GM12874 (cell line): ENCODE measurements around the gene TMCO4.

Experiments
- CTCF ChIP-seq: IDR thresholded peaks from 2 replicates; pipeline ENCODE4 v1.5.1; 2011; ENCODE audit warnings: low read depth, mild to moderate bottlenecking, control low read depth, low read length, moderate library complexity; ENCODE audit not compliant: insufficient read depth

Gene TMCO4

GRCh38 chr1:19683351-19683750 is 116.4 kb downstream of the TMCO4 start:
- no peak for TF ChIP-seq CTCF

DNA sequence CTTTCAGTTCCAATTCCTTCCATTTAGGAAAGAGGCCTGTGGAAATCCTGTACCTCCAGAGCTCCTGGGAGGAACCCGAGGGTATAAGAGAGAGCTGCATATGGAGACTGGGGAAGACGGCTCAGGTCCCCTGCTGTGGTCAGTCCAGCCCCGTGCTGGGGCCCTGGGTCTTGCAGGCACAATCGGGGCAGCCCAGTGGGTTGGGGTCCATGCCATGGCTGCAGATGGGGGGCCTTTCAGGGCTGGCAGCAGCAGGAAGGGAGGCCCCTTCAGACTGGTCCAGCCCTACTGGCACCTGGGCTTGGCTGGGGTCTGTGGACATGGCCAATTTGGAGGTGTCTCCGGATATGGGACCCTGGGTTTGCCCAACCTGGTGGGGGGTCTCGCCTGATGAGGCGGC is 116.8 kb downstream of the TMCO4 start:
- TF ChIP-seq CTCF, result no peak

GRCh38 chr1:19682257-19682656 is 117.5 kb downstream of the TMCO4 start:
- TF ChIP-seq CTCF, result no peak

DNA sequence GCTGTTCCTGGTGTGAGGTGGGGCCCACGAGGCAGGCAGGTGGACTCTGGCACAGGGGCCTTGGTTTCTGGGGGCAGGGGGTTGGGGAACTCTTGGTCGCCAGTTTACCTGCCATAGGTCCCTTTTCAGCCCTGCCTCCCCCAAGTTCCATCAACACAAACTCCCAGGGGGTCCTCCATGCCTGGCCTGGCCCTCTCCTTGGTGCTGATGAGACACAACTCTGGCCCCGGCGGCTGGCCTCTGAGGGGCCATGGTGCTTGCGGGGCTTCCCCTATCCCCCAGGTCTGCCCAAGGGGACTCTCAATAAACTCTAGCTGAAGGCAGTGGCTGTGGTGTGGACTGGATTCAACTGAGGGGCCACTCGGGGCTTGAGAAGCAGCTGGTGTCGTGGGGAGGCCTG is 119.1 kb downstream of the TMCO4 start:
- no peak for TF ChIP-seq CTCF

DNA sequence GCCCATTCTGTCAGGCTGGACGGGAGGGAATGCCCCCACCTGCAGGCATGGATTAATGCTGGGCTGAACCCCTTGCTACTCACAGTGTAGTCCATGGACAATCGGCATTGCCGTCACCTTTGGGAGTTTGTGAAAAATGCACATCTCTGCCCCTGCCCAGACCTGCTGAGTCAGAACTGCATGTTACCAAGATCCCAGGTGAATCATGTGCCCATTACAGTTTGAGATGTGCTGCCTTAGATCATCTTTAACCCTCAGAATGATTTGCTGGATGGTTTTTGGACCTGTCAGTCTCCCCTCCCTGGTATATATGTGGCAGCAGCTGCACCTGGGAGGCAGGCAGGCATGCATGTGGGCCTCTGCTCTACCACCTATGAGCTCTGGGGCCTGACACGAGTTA is 120.0 kb downstream of the TMCO4 start:
- no peak for TF ChIP-seq CTCF

DNA sequence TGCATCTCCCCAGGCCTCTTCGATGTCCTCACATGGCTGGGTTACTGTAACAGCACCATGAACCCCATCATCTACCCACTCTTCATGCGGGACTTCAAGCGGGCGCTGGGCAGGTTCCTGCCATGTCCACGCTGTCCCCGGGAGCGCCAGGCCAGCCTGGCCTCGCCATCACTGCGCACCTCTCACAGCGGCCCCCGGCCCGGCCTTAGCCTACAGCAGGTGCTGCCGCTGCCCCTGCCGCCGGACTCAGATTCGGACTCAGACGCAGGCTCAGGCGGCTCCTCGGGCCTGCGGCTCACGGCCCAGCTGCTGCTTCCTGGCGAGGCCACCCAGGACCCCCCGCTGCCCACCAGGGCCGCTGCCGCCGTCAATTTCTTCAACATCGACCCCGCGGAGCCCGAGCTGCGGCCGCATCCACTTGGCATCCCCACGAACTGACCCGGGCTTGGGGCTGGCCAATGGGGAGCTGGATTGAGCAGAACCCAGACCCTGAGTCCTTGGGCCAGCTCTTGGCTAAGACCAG is 120.7 kb downstream of the TMCO4 start:
- no peak for TF ChIP-seq CTCF

GRCh38 chr1:19678493-19678892 is 121.2 kb downstream of the TMCO4 start:
- no peak for TF ChIP-seq CTCF
